ENCODE data around the gene PTK6.

PTK6 gene

GRCh38 chr20:63478346-63479302, 58.6 kb downstream of the PTK6 start:
- DNase-seq (ENCODE audit: low read depth, low spot score): no peak
